ENCODE results near the gene VAV2.
A peak's percentile ranks its signal among the peaks of the same experiment; 100 is the strongest.
"Not testable (repeated sequence)": the region's sequence is repeated elsewhere in the genome, so short reads cannot be mapped to it uniquely, and the experiment has no call there.

Gene VAV2

DNA sequence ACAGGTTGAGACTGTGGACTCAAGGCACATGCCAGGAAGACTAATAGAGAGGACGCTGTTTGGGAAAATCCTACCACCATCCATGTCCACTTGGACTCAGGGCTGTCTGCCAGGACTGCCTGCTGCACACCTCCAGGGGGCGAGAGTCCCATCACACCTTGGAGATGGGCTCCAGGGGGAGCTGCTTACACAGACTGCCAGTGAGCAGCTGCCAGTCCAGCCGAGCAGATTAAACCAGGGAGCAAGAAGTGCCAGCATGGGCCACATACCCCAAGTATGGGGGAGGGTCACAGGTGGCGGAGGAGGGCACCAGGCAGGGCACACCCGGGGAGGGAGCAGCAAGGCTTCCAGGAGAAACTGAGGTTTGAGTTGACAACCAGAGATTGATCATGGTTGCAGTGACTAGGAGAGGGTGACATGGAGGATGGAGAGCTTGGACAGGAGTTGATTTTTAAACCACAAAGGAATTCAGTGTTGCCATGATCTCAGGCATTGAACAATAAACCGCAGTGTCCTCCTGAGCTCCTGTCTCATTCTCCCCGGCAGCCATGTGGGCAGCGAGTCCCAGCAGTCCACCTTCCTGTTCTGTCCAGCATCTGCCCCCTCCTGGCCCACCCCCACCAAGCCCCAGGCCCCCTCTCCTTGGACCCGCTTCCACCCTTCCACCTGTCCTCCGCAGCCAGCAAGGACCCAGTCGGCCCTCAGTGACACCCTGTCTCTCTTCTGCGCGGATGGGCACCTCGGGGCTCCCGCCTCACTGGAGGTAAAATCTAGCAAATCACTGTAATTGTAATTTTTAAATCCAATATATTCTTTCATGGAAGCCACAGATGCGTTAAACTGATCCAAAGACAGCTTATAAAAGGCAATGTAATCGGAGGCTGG, 3.1 kb upstream of the VAV2 start:
- peak; percentile 33 for DNase-seq (ENCODE audit: low read depth)

DNA sequence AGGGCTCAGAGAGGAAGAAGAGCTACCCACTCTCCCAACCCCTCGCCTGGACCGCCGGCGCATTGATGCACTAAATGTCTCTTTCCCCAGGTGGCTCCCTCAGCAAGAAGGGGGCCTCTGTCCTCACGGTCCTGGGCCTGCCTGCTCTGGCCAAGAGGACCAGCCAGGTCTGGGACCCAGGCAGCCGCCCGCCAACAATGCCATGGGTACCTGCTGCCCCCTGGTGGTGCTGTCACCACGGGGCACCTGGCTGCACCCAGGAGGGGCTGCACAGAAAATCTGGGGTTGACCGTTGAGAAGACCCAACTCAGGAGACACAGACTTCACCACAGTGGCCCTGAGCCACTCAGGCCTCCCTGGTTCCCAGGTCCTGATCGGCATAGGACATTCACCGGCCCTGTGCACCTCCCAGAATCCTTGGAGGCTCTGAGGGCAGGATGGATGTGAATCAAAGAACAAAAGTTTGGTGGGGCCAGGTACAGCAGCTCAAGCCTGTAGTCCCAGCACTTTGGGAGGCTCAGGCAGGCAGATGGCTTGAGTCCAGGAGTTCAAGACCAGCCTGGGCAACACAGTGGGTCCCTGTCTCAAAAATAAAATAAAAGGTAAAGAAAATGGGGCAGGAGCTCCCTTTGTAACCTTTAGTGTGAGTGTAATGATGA, 2.4 kb upstream of the VAV2 start:
- peak; percentile 71 for DNase-seq (ENCODE audit: low read depth)

DNA sequence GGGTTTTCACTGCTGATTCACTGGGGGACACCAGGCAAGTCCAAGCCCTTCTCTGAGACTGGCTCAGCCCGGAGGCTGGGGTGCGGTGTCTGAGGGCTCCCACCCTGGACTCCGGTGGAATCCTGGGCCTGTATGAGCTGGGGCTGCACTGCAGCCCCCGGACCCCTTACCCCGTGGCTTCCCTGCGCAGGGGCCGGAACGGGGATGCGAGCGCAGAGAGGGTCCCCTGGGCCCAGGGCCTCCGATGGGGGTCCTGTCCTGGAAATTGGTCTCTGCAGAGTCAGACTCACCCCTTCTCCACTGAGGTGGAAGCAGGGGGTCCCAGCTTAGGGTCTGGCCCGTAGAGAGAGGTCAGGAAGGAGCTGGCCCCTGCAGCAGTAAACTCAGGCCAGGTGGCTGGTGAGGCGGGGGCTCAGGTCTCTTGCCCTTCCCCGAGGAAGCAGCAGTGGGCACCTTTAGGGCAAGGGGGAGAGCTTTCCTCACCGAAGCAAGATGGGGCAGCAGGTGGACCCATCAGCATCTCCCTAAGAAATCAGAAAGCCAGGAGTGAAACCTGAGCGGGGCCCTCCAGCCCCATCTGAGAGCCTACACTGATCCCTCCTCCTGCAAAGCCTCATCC, 1.6 kb upstream of the VAV2 start:
- no peak for DNase-seq (ENCODE audit: low read depth)

DNA sequence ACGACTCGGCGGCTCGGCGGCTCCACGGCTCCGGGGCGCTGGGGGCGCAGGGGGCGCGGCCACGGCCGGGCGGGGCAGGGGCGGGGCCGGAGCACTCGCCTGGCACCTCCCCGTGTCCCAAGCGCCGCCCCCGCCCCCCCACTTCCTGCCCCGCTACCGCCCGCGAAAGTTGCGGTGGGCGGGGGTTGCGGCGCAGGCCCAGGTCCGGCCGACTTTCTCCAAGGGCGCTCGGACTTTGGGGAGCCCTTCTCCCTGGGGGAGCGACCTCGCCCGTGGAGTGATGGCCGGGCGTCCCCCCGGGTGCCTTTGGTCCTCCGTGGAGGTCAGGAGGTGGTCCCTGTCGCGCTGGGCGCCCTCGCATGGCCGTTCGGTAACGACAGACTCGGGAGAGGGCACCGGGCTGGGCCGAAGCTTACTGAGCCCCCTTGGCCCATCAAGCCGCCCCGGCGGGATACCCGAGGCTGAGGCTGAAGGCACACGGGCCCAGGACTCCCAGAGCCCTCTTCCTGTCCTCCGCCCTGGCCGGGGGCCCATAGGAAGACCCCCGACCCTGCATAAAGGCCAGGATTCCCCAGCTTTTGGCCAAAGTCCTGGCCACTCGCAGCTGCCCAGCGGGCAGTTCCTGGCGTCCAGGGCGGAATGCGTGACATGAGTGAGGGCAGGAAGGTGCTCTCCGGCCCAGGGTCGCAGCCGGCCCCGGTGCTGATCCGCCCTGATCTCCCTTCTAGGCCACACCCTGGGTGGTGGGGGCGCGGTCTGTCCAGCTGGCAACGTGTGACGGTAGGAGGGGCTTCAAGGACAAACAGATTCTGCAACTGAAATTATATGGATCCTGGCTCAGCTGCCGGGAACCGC, 883 bp upstream of the VAV2 start:
- DNase-seq (ENCODE audit: low read depth), result peak; percentile 93

DNA sequence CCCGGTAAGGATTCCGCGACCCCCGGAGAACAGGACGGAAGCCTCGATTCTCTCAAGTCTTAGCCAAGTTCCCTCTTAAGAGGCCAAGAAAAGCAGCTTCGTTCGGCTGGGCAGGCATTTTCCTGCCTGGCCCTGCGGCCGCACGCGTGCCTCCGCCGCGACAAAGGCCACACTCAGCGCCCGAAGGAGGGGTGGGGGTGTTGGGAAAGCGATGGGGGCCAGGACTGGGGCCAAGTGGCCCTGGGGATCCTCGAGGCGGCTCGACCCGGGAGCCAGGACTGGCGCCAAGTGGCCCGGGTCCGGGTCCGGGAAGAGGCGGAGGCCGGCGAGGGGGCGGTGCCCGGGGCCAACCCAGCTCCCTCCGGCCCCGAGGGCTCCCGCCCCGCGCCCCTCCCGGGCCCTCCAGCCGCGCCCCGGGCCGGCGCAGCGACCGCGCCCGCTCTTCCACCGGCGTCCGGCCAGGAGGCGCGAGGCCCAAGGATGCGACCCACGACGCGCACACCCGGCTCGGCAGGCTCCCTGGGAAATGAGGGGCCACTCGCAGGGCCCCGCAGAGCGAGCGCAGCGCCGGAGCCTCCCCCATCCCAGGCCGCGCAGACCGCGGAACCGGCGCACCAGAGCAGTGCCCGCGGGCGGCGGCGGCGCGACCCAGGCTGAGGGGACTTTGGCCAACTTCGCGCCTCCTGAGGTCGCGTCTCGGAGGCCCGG, 756 bp downstream of the VAV2 start:
- DNase-seq (ENCODE audit: low read depth), result no peak

DNA sequence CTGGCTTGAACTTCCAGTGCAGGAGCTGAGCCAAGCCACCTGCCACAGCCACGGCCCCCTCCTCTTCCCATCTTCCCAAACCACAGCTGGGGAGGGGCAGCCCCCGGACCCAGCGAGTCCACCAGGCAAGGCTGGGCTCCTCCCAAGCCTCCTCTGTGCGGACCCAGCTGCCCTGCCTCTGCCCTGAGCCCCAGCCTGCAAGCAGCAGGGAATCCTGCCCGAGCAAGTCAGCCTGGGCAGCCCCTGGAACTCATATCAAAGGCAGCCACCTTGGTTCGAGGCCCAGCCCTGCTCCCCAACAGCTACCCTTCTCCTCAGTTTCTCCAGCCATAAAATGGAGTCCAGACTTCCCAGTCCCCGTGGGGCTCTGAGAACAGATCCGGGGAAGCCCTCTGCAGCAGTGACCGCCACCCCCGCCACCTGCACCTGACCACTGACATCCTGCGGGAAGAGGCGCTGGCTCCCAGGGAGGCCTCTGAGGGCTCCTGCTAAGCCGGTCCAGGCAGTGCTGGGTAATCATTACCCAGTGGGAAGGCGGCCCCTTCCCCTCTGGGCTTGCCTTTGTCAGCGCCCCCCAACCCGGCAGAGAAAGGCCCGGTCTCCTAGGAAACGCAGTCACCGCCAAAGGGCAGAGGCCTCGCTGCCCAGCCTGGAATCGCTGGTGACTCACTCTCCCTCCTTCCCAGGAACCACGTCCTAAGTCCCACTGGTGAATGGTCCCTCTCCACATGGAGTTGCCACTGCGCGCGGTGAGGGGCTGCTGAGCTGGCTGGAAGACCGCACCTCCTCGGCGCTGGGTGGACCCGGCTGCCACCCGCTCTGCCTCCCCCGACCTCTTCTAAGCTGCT, 1.5 kb downstream of the VAV2 start:
- peak; percentile 89 for DNase-seq (ENCODE audit: low read depth)

DNA sequence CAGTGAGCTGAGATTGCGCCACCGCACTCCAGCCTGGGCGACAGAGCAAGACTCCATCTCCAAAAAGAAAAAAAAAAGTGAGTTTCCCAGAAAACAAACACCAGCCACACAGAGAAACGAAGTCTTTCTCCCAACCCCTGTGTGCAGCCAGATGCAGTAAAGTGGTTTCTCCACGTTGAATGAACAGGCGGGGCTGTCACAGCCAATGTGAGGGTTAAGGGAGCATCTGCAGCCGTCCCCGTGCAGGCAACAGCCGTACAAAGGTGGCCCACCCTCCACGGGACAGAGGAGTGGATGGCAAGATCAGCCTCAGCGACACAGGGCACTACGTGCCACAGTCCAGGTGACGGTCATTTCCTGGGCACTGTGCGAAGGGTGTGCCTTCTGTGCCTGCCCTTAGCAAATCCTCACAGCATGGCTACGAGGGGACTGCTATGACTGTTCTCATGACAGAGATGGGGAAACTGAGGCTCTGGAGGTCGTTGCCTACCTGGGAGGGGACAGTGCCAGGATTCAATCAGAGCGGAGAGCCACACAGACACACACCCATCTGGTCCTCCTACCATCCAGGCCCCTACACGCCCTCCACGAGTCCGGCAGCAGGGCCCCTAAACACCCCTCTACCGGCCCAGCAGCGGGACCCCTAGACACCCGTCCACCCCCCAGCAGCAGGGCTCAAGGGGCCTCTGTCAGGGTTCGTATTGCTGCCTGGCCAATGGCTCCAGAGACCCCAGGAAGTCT, 2.3 kb downstream of the VAV2 start:
- no peak for DNase-seq (ENCODE audit: low read depth)

DNA sequence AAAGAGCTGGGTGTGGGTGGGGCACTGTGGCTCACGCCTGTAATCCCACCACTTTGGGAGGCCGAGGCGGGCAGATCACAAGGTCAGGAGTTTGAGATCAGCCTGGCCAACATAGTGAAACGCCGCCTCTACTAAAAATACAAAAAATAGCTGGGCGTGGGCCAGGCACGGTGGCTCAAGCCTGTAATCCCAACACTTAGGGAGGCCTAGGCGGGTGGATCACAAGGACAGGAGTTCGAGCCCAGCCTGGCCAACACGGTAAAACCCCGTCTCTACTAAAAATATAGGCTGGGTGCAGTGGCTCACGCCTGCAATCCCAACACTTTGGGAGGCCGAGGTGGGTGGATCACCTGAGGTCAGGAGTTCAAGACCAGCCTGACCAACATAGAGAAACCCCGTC, 3.4 kb downstream of the VAV2 start:
- DNase-seq (ENCODE audit: low read depth), result not testable (repeated sequence)

DNA sequence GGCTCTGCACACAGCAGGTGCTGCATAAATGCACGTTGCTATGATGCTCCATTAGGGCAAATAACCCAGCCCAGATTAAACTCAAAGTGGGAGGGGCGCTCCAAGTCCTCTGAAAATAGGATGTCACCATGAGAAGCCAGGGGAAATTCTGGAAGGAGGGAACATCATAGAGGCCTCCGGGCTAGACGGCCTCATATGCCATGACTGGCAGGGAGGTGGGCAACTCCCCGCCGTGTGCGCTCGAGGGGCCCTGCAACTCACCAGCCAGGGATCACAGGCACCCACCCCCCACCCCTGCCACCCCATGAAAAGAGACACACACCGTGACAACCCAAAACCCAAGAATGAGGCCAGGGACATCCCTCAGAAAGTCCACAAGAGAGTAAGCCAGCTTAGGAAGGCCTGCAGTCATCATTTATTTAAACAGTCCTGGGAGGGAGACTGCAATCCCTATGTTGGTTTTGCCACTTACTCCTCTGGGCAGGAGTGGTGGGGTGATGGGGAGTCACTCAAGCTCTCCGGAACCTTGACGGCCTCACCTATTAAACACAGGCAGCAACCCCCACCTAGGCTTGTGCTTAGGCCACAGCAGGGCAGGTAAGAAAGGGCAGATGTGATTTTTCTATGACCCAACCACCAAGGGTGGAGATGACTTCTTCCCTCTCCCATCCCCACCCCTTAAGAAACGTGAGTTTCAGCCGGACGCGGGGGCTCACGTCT, 4.0 kb downstream of the VAV2 start:
- no peak for DNase-seq (ENCODE audit: low read depth)

DNA sequence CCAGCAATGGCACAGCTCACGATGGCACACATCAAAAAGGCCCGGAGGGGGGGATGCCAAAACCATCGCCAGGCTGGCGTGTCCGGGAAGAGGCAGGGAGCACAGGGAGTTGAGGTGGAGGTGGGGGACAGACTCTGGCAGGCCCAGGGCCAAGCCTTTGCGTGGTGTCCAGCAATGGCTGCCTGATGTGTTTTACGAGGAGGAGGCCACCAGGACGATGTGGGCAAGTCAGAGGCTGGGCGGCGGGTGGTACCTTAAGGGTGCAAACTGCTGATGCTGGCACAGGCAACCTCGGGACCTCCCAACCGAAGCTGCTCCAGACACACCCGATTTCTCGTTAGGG, 4.7 kb downstream of the VAV2 start:
- DNase-seq (ENCODE audit: low read depth), result no peak

DNA sequence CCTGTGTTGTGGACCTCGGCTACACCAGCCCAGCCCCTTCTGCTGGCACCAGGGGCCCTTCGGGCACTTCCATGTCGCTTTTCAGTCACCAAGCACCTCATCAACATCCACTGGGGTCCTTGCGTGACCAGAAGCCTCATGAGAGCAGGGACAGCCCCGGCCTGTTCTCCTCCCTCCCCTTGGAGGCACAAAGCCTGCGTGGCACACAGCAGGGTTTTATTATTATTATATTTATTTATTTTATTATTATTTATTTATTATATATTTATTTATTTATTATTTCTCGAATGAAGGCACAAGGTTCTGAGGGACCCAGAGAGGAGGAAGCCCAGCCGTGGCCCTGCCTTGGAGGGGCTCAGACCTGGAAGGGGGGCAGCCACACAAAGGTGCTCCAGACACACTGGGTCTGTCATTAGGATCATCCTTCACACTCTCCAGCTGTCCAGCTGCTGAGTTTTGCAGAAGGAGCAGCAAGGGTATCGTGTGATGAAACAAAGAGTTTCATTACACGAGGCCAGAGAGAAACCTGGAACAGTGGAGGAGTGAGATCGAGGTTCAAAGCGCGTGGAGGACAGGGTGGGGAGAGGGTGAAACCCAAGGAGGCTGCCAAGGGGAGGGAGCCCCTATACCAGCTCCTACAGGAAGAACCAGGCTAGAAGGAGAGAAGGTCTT, 5.2 kb downstream of the VAV2 start:
- no peak for DNase-seq (ENCODE audit: low read depth)

DNA sequence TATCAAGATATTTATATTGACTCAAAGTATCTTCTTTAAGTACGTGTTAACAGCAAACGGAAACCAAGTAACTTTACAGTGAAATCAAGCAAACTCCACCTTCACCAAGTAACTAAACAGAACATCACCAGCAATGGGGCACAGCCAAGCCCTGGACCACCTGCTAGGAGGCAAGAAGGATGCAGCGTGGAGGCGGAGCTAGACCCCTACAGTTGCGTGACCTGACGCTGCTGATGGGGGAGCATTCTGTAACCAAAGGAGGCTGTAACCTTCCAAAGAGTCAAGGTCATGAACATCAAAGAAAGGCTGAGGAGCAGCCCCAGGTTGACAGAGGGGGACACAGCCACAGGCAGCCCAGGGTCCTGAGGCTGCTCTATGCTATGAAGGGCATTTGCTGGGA, 6.1 kb downstream of the VAV2 start:
- no peak for DNase-seq (ENCODE audit: low read depth)

DNA sequence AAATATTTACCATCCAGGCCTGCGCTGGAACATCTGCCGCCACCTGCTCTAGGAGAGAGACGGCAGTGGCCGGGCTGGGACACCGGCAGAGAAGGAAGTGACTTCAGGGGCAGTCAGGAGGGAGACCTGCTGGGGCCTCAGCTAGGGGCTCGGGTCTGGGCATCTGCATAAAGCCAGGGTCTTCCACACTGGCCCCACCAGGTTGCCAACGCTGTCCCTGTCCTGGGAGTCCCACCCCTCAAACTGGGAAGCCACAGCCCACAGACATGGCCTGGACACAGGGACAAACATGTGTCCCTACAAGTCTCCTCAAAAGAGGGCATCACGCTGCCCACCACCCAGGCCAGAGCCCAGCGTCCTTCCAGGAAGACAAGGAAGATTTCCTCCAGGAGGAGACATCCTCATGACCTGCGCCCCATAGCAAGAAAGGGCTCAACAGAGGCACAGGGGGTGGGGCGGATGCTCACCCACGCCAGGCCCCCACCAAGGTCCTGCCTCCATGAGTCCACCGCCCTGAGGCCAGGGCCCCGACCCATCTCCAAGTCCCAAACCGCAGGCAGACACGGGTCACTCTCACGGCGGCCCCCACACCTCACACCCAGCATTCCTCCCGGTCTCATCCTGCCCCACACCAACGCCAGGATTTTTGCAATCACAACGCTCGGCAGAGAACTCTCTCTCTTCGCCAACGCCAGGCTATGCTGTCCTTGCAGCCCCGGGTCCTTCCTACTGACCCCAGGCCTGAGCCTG, 9.0 kb downstream of the VAV2 start:
- DNase-seq (ENCODE audit: low read depth), result no peak

DNA sequence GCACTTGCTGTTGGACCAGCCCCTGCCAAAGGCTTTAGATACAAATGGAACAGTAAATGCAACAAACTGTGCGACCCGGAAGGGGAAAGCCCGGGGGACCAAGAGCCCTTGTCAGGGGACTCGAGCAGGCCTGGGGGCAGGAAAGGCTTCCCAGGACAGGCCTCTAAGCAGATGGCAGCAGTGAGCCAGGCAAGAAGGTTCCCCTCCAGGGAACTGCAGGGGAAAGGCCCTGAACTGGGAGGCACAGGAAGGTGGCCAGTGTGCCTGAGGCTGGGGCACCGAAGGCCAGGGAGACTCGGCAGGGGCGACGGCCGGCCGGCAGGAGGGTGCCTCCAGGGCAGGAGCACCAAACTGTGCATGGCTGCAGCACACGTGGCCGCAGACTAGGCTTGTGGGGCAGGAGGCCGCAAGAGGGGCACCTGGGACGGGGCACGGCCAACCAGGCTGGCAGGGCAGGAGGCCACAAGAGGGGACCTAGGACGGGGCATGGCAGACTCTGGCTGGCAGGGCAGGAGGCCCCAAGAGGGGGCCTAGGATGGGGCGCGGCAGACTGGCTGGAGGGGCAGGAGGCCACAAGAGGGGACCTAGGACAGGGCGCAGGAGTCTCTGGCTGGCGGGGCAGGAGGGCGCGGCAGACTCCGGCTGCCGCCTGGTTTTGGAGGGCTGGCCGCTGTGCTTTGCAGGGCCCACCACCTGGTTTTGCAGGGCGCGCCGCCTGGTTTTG, 10.0 kb downstream of the VAV2 start:
- DNase-seq (ENCODE audit: low read depth), result no peak

DNA sequence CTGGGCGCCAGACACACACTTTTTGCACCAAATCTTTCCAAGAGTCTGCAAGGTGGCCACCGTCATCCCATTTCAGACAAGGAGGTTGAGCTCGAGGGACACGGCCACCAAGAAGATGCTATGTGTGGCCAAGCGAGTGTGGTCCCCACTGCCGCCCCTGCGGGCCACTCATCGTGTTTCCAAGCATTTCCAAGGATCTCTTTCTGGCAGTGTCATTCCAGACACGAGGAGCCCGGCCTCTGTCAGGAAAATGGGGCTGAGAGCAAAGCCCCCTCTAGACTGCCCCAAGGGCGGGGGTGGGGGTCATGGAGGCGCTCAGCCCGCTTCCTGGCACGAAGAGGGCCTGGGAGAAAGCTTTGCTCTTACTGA, 10.6 kb downstream of the VAV2 start:
- DNase-seq (ENCODE audit: low read depth), result no peak

DNA sequence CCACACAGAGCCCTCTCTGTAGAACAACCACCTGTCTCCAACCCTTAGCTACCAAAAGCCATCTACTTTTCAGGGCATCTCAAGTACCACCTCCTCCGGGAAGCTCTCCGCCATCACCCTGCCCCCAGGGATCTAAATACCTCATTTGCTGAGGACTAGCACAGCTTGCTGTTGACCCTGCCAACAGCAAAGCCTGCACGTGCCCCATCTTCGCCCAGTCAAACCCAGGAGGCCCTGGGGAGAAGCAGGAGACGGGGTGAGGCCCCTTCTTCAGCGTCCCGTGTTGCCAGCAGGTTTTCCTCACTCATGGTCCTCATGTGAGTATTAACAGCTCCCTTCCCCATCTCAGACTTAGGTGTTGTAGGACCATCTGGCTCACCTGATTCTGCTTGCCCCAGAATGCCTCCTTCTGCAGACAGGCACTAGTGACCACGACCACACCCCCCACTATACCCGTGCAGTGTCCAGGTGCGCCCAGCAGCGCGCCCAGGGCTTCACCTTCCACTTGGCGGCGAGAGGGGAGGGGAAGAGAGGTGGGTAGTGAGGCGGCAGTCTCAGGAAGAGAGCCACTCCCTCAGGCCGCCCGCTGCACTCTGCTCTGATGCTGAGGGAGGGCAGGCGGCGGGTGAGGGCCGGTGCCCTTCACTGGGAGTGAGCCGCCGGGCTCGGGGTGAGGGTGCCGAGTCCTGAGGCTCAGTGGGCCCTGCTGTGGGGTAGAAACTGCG, 11.1 kb downstream of the VAV2 start:
- no peak for DNase-seq (ENCODE audit: low read depth)

Data from EH (cell line).